OCI-LY3 (cell line): ENCODE measurements around the gene PARS2.

Experiments used
- H2AFZ ChIP-seq: fragments of 200-600, 300-600 bp; shearing (Covaris generic); 2 replicates; pipeline ENCODE4 v1.6.0; 2014; ENCODE audit warnings: antibody characterized with exemption, low read depth, low read length
- H3K27ac ChIP-seq: fragments of 200-600, 300-600 bp; sonication (generic); 2 replicates; pipeline ENCODE4 v1.5.1; 2014; ENCODE audit warnings: mild to moderate bottlenecking, low read length, moderate library complexity, mixed read lengths
- H3K27me3 ChIP-seq: fragments of 200-600, 300-600 bp; sonication (generic); 2 replicates; pipeline ENCODE4 v1.6.1; 2014; ENCODE audit warnings: low read depth, low read length, mixed read lengths
- H3K36me3 ChIP-seq: fragments of 200-600, 300-600 bp; sonication (generic); replicated peaks from 2 replicates; pipeline ENCODE3; 2014; ENCODE audit warnings: low read depth, low read length, mixed read lengths
- H3K4me1 ChIP-seq: fragments of 300-600, 200-600 bp; sonication (generic); 2 replicates; pipeline ENCODE4 v1.6.1; 2014; ENCODE audit warnings: low read length, mixed read lengths
- H3K4me2 ChIP-seq: fragments of 200-600, 300-600 bp; sonication (generic); 2 replicates; pipeline ENCODE4 v1.6.1; 2014; ENCODE audit warnings: low read length, mixed read lengths
- H3K4me3 ChIP-seq: fragments of 300-600, 200-600 bp; sonication (generic); 2 replicates; pipeline ENCODE4 v1.5.1; 2014; ENCODE audit warnings: antibody characterized with exemption, mild to moderate bottlenecking, low read length, moderate library complexity
- H3K79me2 ChIP-seq: fragments of 300-600, 200-600 bp; shearing (Covaris generic); 2 replicates; pipeline ENCODE4 v1.6.1; 2014; ENCODE audit warnings: mild to moderate bottlenecking, low read length, mixed read lengths
- H3K9ac ChIP-seq: fragments of 300-600, 200-600 bp; shearing (Covaris generic); 2 replicates; pipeline ENCODE4 v1.6.0; 2014; ENCODE audit warnings: mild to moderate bottlenecking, low read length, moderate library complexity
- H3K9me3 ChIP-seq: fragments of 200-600, 300-600 bp; shearing (Covaris generic); 2 replicates; pipeline ENCODE4 v1.6.1; 2014; ENCODE audit warnings: low read length, mixed read lengths; ENCODE audit not compliant: insufficient read depth
- H4K20me1 ChIP-seq: fragments of 200-600, 300-600 bp; sonication (generic); 2 replicates; pipeline ENCODE4 v1.6.1; 2016; ENCODE audit warnings: low read length, mixed read lengths; ENCODE audit not compliant: insufficient read depth
- CTCF ChIP-seq: fragments of 200-600, 300-600 bp; sonication (generic); IDR thresholded peaks from 2 replicates; pipeline ENCODE4 v1.5.1; 2014; ENCODE audit warnings: antibody characterized with exemption, low read length, low read depth
- EZH2phosphoT487 ChIP-seq: fragments of 200-600 bp; shearing (Covaris generic); IDR thresholded peaks from 2 replicates; pipeline ENCODE4 v1.6.1; 2018; ENCODE audit warnings: antibody characterized with exemption, mixed run types, low read depth

Gene PARS2

GRCh38 chr1:54798769-54799641, 34.7 kb upstream of the PARS2 start:
- Histone ChIP-seq H3K9ac (no peak overlapping the region), H3K79me2 (no peaks in the 10 kb centered on the region), H3K4me3 (no peak overlapping the region), H4K20me1 (no peaks in the 10 kb centered on the region), H3K27me3 (no peaks in the 10 kb centered on the region), H3K9me3 (no peaks in the 10 kb centered on the region), H3K27ac (no peak overlapping the region), H3K4me2 (0 out of 2 replicates have a peak overlapping the region, but pooled peaks have one; percentile 17), H2AFZ (no peak overlapping the region), H3K36me3 (no peaks in the 10 kb centered on the region), H3K4me1 (peaks cover 13% of the 10 kb centered on the region)
- TF ChIP-seq EZH2phosphoT487 (no peak), CTCF (no peak)

- no peak overlapping the region for H2AFZ ChIP-seq
- H3K9ac ChIP-seq: no peak overlapping the region
- no peaks in the 10 kb centered on the region for H3K36me3 ChIP-seq
- no peaks in the 10 kb centered on the region for H3K79me2 ChIP-seq
- no peak overlapping the region for H3K27ac ChIP-seq
- H3K4me3 ChIP-seq: no peak overlapping the region
- no peaks in the 10 kb centered on the region for H3K9me3 ChIP-seq
- H3K4me2 ChIP-seq: no peak overlapping the region
- TF ChIP-seq EZH2phosphoT487 (no peak), CTCF (no peak)
- H4K20me1 ChIP-seq: no peaks in the 10 kb centered on the region
- peaks cover 13% of the 10 kb centered on the region for H3K4me1 ChIP-seq
- H3K27me3 ChIP-seq: no peaks in the 10 kb centered on the region
Observed at GRCh38 chr1:54798206-54798605, 33.9 kb upstream of the PARS2 start.

- Histone ChIP-seq H3K27me3 (no peaks in the 10 kb centered on the region), H3K4me1 (peaks cover 13% of the 10 kb centered on the region), H3K79me2 (no peaks in the 10 kb centered on the region), H3K9ac (no peak overlapping the region), H3K27ac (no peak overlapping the region), H3K9me3 (no peaks in the 10 kb centered on the region), H4K20me1 (no peaks in the 10 kb centered on the region), H3K4me2 (no peak overlapping the region), H3K36me3 (no peaks in the 10 kb centered on the region), H3K4me3 (no peak overlapping the region), H2AFZ (no peak overlapping the region)
- no peak for TF ChIP-seq CTCF
- TF ChIP-seq EZH2phosphoT487: no peak
Observed at GRCh38 chr1:54796902-54797301, 32.6 kb upstream of the PARS2 start.

GRCh38 chr1:54795841-54796468, 31.6 kb upstream of the PARS2 start:
- no peaks in the 10 kb centered on the region for H4K20me1 ChIP-seq
- peaks cover 13% of the 10 kb centered on the region for H3K4me1 ChIP-seq
- no peaks in the 10 kb centered on the region for H3K36me3 ChIP-seq
- H2AFZ ChIP-seq: no peak overlapping the region
- H3K27ac ChIP-seq: no peak overlapping the region
- H3K79me2 ChIP-seq: no peaks in the 10 kb centered on the region
- no peak overlapping the region for H3K9ac ChIP-seq
- H3K4me3 ChIP-seq: no peak overlapping the region
- TF ChIP-seq EZH2phosphoT487: no peak
- TF ChIP-seq CTCF: no peak
- no peaks in the 10 kb centered on the region for H3K9me3 ChIP-seq
- H3K4me2 ChIP-seq: no peak overlapping the region
- H3K27me3 ChIP-seq: no peaks in the 10 kb centered on the region
